ENCODE results near the gene TAF15.

GRCh38 chr17:35766489-35766877 lies 42.8 kb upstream of the TAF15 start:
- TF ChIP-seq CTCF (conservative IDR thresholded peaks at IDR 0.05; ENCODE audit: low read length) (no peak), EZH2phosphoT487 (IDR thresholded peaks at IDR 0.05; ENCODE audit: borderline replicate concordance) (no peak)

Measured in Loucy (cell line).